Stimulated activated naive CD8-positive, alpha-beta T cell treated with anti-CD3 and anti-CD28 coated beads, Interleukin-15, amount 100 ng/mL, for 72 hours (primary cell): ENCODE data around the gene SPTBN5.

ENCODE experiments used
- ATAC-seq: fragments of 150-1000 bp; cut with Tn5 transposase; 2 replicates; pipeline ENCODE4 v1.10.0; 2021; ENCODE audit warnings: mild to moderate bottlenecking, moderate library complexity
- DNase-seq, 2 donors: peaks; one replicate each; pipeline ENCODE4 v3.0.0; 2021 to 2022
- H3K27ac Mint-ChIP-seq, 2 donors: one replicate each; pipeline ENCODE4 v1.8.0; 2022; ENCODE audit warnings: mild to moderate bottlenecking in 2 of 2, mixed read lengths in 2 of 2, moderate library complexity in 2 of 2
- H3K27me3 Mint-ChIP-seq: one replicate; pipeline ENCODE4 v1.8.0; 2022; ENCODE audit warnings: mixed read lengths
- H3K4me1 Mint-ChIP-seq: one replicate; pipeline ENCODE4 v1.8.0; 2022; ENCODE audit warnings: mild to moderate bottlenecking, mixed read lengths
- H3K4me3 Mint-ChIP-seq, 2 donors: one replicate each; pipeline ENCODE4 v1.8.0; 2022; ENCODE audit warnings: mild to moderate bottlenecking in 2 of 2, mixed read lengths in 2 of 2, moderate library complexity in 1 of 2
- H3K9me3 Mint-ChIP-seq, 2 donors: one replicate each; pipeline ENCODE4 v1.8.0; 2022; ENCODE audit warnings: mixed read lengths in 2 of 2

Gene SPTBN5

DNA sequence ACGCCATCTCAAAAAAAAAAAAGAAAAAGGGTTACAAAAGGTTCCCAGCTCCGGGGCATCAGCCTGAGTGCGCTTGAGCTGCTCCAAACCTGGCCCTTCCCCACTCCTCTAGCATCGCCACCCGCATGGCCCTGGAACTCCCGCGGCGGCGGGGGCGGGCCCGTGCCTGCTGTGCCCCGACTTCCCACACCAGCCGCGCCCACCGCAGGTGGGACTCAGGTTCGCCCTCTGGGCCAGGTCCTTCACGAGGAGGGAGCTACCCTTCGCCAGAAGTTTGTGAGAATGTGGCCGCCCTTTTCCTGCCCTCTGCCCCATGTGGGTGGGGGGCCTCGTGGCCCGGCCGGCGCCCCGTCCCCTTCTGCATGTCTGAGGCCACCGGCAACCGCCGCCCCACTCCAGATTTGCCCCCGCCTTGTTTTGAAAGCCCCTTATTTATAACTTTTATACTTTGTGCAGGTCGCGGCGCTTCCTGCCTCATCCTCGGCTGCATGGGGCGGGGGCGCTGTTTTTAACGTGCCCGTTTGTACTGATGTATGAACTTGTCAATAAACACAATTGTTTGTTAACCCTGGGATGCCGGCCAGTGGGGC, 66.5 kb downstream of the SPTBN5 start:
- peak; percentile 23 to 26 for DNase-seq
- H3K4me1 Mint-ChIP-seq: peaks cover 51% of the 10 kb centered on the region
- peak overlapping the region; percentile 82 to 88 for H3K4me3 Mint-ChIP-seq
- H3K27me3 Mint-ChIP-seq: no peaks in the 10 kb centered on the region
- peak overlapping the region in 1 of 2 donors; percentile 55 for H3K27ac Mint-ChIP-seq
- peak; percentile 16 for ATAC-seq
- no peaks in the 10 kb centered on the region for H3K9me3 Mint-ChIP-seq

DNA sequence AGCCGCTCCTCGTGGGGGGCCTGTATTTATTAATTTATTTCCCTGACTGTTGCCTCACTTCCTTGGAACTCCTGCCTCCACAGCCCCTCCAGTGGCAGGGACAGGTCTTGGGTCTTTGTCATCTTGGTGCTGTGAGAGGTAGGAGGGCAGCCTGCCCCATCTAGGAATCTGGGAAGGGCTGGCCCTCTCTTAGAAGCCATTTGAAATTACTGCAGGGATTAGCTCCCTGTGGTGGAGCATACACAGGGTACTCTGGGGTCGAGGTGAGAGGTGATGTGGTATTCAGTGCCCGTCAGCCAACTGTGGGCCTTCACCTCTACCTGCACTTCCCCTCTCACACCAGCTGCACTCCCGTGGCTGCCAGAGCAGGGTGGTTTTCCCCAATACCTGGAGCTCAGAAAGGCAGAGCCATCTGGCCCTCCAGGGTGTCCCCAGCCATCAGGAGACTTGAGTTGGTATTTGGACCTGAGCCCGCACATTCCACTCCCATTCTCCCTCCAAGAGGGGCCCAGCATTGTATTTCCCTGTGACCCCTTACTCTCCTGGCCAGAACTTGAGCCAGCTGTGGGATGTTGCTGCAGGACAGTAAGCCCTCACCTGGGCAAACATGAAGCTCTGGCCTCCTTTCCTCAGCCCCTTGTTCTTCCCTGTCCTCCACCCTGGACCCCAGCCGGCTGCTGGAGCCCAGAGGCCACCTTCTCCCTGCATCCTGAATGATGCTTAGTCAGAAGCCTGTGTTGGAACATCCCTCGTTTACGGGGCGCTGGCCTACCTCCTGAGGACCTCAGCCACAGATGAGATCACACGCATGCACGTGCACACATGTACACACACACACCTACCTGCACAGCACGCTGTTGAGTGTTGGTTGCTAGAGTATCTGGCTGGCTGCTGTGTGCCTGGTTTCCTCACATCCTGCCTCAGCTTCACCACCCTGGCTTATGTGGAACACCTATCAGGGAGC, 68.0 kb downstream of the SPTBN5 start:
- Mint-ChIP-seq H3K27ac (peak overlapping the region in 1 of 2 donors; percentile 71), H3K27me3 (no peaks in the 10 kb centered on the region), H3K9me3 (no peaks in the 10 kb centered on the region), H3K4me1 (peaks cover 36% of the 10 kb centered on the region), H3K4me3 (peak overlapping the region; percentile 35 to 36)
- DNase-seq: no peak
- ATAC-seq: no peak

DNA sequence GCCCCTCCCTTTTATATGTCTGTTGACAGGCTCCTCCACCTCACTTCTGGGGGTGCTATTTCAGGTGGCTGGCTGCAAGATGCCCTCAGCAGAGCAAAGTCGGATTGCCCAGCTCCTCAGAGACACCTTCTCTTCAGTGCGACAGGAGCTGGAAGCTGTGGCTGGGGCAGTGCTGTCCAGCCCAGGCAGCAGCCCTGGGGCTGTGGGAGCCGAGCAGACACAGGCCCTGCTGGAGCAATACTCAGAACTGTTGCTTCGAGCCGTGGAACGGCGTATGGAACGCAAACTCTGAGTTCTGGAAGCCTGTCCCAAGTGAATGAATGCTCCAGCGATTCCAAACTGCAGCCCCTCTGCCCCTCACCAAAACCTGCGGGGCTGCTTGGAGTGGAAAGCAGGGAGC, 68.7 kb downstream of the SPTBN5 start:
- DNase-seq (no peak), ATAC-seq (no peak)
- Mint-ChIP-seq H3K4me3 (no peak overlapping the region), H3K9me3 (no peaks in the 10 kb centered on the region), H3K4me1 (peaks cover 29% of the 10 kb centered on the region), H3K27ac (no peak overlapping the region), H3K27me3 (no peaks in the 10 kb centered on the region)

DNA sequence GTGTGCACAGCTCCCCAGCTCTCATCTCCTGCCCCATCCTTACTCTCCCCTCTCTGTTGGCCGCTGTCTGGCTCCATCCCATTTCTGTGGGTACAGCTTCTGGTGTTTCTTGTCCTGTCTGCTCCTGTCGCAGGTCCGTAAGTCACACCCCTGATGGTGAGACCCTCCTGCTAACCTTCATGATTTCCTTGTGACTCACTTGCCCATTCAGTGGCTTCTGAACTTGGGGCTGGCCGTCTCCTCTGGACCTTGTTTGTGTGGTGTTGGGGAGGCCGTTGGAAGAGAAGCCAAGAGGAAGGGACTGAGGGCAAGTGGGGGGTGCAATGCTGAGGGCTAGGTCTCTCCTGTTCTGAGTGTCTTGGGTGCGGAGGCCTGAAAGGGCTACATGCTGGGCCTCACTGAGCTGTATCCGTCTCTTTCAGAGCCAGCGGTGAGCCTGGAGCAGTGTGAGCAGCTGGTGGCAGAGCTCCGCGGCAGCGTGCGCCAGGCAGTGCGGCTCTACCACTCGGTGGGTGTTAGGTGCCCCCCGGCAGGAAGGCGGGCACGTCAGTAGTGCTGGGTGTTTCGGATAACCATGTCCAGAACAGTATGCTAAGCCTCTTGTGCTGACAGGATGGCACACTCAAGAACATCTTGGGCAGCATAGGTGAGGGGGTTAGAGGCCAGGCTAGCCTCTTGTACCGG, 69.6 kb downstream of the SPTBN5 start:
- no peak for ATAC-seq
- Mint-ChIP-seq H3K4me1 (peaks cover 20% of the 10 kb centered on the region), H3K9me3 (no peaks in the 10 kb centered on the region)

DNA sequence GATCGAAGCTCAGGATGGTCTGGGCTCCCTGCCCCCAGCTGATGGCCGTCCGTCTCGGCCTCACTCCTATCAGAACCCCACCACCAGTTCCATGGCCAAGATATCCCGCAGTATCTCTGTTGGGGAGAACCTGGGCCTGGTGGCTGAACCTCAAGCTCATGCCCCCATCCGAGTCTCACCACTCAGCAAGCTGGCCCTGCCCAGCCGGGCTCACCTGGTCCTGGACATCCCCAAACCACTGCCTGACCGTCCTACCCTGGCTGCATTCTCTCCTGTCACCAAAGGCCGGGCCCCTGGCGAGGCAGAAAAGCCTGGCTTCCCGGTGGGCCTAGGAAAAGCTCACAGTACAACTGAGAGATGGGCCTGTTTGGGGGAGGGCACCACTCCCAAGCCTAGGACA, 70.4 kb downstream of the SPTBN5 start:
- no peak for DNase-seq

More for the DNA sequence above, 69.6 kb downstream of the SPTBN5 start:
- Mint-ChIP-seq H3K27me3 (no peaks in the 10 kb centered on the region), H3K27ac (peak overlapping the region in 1 of 2 donors; percentile 37), H3K4me3 (no peak overlapping the region)
- no peak for DNase-seq

DNA sequence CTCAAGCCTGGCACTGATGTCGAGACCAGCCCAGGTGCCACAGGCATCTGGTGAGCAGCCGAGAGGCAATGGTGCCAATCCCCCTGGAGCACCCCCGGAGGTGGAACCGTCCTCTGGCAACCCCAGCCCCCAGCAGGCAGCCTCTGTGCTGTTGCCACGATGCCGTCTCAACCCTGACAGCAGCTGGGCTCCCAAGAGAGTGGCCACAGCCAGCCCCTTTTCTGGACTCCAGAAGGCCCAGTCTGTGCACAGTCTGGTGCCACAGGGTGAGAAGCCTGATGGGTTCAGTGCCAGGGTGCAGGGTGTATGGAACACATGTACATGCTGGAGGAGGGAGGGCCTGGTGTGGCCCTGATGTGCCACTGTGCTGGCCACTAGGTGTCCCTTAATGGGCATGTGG, 70.9 kb downstream of the SPTBN5 start:
- H3K27ac Mint-ChIP-seq: no peak overlapping the region
- ATAC-seq (no peak), DNase-seq (no peak)
- no peaks in the 10 kb centered on the region for H3K9me3 Mint-ChIP-seq
- peaks cover 10% of the 10 kb centered on the region for H3K4me1 Mint-ChIP-seq
- H3K27me3 Mint-ChIP-seq: no peaks in the 10 kb centered on the region
- no peak overlapping the region for H3K4me3 Mint-ChIP-seq

More for the DNA sequence above, 70.4 kb downstream of the SPTBN5 start:
- Mint-ChIP-seq H3K9me3 (no peaks in the 10 kb centered on the region), H3K4me3 (no peak overlapping the region), H3K27me3 (no peaks in the 10 kb centered on the region), H3K27ac (no peak overlapping the region), H3K4me1 (peaks cover 13% of the 10 kb centered on the region)
- ATAC-seq: no peak

DNA sequence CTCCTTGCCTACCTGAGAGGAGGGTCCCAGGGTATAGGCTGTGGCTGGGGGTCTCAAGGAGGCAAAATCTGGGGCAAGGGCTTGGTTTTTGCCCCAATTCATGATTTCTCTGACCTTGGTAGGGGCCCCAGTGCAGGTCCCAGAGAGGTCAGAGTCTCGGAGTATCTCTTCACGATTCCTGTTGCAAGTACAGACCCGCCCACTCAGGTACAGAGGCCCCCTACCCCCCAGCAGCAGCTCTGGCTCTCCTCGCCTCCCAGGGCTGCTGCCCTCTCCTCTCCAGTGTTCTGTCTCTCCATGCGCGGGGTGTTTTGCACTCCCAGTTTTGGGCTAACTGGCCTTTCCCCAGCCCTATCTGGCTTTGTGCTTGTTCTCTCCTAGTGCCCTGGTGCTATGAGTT, 71.4 kb downstream of the SPTBN5 start:
- Mint-ChIP-seq H3K27ac (no peak overlapping the region), H3K9me3 (no peaks in the 10 kb centered on the region), H3K4me1 (peaks cover 6% of the 10 kb centered on the region), H3K4me3 (no peak overlapping the region), H3K27me3 (no peaks in the 10 kb centered on the region)
- DNase-seq (no peak), ATAC-seq (no peak)

DNA sequence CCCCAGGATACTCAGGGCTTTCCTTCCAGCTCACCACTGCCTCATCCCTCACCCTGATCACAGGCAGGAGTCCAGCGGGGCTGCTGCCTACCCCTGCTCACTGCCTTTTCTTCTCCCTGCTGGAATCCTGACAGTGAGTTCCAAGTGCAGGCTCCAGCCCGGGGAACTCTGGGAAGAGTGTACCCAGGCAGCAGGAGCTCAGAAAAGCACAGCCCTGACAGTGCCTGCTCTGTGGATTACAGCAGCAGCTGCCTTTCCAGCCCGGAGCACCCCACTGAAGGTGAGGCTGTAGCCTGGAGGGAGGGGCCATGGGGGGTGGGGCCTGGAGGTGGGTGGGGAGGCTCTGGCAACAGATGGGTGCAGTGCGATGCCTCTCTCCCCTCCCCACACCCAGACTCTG, 72.0 kb downstream of the SPTBN5 start:
- Mint-ChIP-seq H3K27ac (no peak overlapping the region), H3K4me1 (peaks cover 6% of the 10 kb centered on the region), H3K27me3 (no peaks in the 10 kb centered on the region), H3K4me3 (no peak overlapping the region), H3K9me3 (no peaks in the 10 kb centered on the region)
- no peak for ATAC-seq
- no peak for DNase-seq

DNA sequence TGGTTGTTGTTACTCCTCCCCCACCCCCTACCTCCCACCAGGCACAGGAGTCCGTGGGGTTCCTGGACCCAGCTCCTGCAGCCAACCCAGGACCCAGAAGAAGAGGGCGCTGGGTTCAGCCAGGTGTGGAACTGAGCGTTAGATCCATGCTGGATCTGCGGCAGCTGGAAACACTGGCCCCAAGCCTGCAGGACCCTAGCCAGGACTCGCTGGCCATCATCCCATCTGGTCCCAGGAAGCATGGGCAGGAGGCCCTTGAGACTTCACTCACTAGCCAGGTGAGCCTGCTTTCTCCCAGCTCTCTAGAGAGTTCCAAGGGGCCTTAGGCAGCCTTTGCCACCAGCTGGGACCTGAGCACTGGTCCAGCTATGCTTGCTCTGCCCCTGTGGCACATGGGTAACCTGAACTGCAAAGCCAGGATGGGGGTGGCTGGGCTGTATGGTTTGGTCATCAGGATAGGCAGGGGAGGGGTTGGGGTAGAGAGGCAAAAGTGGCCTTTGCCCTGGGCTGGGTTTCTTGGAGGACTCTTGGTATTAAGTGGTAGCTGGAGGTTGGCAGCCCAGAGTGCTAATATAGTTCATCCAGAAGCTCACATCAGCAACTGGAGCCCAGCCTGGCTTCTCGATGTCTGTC, 72.9 kb downstream of the SPTBN5 start:
- no peak overlapping the region for H3K27ac Mint-ChIP-seq
- no peaks in the 10 kb centered on the region for H3K27me3 Mint-ChIP-seq
- no peak for ATAC-seq
- H3K4me3 Mint-ChIP-seq: no peak overlapping the region
- no peaks in the 10 kb centered on the region for H3K9me3 Mint-ChIP-seq
- DNase-seq: no peak
- H3K4me1 Mint-ChIP-seq: no peaks in the 10 kb centered on the region

DNA sequence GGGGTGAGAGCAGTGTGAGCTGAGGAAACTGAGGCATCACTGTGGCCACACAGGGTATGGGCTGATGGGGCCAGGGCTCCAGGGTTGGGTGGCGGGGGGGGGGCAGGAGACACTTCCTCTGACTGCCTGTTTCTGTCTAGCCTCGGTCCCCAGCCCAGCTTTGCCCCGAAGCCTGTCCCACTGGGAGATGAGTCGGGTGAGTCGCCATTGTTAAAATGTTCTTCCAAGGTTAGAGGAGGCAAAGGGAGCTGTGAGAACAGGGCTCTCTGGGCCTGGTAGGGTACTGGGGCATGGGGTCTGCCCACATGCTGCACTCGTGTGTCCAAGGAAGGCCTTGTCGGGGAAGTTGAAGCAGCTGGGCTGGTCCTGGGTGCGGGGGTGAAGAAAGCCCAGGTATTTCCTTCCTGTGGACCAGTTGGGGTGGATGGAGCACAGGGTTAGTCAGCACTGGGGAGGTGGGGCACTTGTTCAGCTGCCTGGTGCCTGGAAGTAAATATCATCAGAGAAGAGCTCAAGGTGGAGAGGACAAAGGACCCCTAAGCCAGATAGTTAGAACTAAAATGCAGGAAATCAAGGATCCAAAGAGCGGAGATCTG, 74.3 kb downstream of the SPTBN5 start:
- no peaks in the 10 kb centered on the region for H3K4me1 Mint-ChIP-seq
- H3K27ac Mint-ChIP-seq: no peak overlapping the region
- H3K4me3 Mint-ChIP-seq: no peak overlapping the region
- ATAC-seq: no peak
- H3K27me3 Mint-ChIP-seq: no peaks in the 10 kb centered on the region
- H3K9me3 Mint-ChIP-seq: no peaks in the 10 kb centered on the region
- DNase-seq: no peak

DNA sequence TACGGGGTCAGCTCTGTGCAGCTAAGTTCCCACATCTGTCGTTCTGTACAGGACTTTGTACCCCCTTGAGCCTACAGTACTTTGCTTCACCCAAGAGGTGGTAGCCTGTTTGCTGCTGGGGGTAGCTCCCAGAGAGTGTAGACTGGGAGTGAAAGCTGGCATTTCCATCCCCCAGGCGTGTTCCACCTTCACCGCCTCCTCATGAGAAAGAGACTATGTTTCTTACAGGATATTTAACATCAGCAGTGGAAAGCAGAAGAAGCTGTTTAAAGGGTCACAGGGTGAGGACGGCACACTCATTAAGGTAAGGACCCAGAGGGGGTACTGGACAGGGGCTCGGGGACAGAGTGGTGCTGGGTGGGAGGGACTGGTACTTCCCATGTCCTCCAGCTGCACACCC, 76.1 kb downstream of the SPTBN5 start:
- Mint-ChIP-seq H3K27me3 (no peaks in the 10 kb centered on the region), H3K4me3 (no peak overlapping the region), H3K9me3 (no peaks in the 10 kb centered on the region), H3K4me1 (no peaks in the 10 kb centered on the region), H3K27ac (no peak overlapping the region)
- DNase-seq: no peak
- no peak for ATAC-seq

DNA sequence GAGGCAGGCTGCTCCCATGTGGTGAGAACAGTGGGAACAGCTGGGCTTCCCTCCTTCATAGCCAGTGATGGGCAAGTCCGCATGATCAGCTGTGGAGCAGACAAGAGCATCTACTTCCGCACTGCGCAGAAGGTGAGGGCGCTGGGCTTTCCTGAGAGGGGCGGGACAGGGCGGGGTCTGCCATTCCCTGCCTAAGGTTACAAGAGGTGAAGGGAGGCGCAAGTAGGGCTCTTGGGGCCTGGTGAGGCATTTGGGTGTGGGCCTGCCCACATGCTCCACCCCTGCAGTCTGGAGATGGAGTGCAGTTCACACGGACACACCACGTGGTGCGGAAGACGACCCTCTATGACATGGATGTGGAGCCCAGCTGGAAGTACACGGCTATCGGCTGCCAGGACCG, 76.5 kb downstream of the SPTBN5 start:
- Mint-ChIP-seq H3K4me3 (no peak overlapping the region), H3K27me3 (no peaks in the 10 kb centered on the region), H3K4me1 (no peaks in the 10 kb centered on the region)

DNA sequence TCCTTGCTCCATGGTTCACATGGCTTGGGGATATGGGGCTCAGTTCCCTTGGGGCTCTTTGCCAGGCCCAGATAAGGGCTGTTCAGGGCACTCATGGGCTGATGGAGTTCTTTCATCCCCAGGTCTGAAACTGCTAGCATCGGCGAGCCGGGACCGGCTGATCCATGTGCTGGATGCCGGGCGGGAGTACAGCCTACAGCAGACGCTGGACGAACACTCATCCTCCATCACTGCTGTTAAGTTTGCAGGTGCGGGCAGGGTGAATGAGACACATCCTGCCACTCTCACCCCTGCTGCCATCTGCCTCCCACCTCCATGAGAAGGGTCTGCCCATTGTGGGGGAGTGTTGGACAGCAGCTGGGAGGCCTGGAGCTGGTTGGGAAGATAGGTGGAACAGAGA, 77.1 kb downstream of the SPTBN5 start:
- no peak for ATAC-seq
- H3K27ac Mint-ChIP-seq: no peak overlapping the region

More for the DNA sequence above, 76.5 kb downstream of the SPTBN5 start:
- Mint-ChIP-seq H3K9me3 (no peaks in the 10 kb centered on the region), H3K27ac (no peak overlapping the region)
- ATAC-seq (no peak), DNase-seq (no peak)

DNA sequence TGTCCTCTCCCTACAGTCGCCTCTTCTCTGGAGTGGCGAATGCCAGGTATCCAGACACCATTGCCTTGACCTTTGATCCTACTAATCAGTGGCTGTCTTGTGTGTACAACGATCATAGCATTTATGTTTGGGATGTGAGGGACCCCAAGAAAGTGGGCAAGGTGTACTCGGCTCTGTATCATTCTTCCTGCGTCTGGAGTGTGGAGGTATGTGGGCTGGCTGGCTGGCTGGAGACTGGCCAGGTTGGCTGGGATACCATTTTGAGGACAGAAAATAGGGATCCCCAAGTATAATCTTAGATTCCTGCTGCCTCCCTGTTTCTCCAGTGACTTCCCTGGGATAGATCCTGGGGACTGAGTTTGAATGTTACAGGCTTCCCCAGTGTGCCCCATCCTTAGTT, 79.3 kb downstream of the SPTBN5 start:
- H3K4me3 Mint-ChIP-seq: no peak overlapping the region
- no peak overlapping the region for H3K27ac Mint-ChIP-seq
- ATAC-seq: no peak

More for the DNA sequence above, 77.1 kb downstream of the SPTBN5 start:
- Mint-ChIP-seq H3K4me3 (no peak overlapping the region), H3K4me1 (no peaks in the 10 kb centered on the region), H3K27me3 (no peaks in the 10 kb centered on the region), H3K9me3 (no peaks in the 10 kb centered on the region)
- no peak for DNase-seq

DNA sequence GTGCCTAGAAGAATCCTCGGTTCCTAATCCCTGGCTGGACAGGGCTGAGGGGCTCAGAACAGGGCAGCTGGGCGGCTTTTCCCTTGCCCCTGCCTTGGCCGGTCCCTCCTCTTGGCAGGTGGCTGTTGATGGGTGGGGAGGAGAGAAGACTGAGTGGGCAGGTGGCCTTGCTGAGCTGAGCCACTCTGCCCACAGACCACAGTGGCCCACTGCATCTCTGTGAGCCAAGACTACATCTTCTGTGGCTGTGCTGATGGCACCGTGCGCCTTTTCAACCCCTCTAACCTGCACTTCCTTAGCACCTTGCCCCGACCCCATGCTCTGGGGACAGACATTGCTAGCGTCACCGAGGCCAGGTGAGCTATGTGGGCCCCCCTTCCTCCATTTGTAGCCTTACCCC, 80.4 kb downstream of the SPTBN5 start:
- Mint-ChIP-seq H3K27ac (peak overlapping the region in 1 of 2 donors; percentile 49), H3K4me3 (no peak overlapping the region), H3K9me3 (no peaks in the 10 kb centered on the region), H3K4me1 (peaks cover 11% of the 10 kb centered on the region), H3K27me3 (no peaks in the 10 kb centered on the region)
- no peak for DNase-seq
- no peak for ATAC-seq

More for the DNA sequence above, 79.3 kb downstream of the SPTBN5 start:
- Mint-ChIP-seq H3K4me1 (peaks cover 8% of the 10 kb centered on the region), H3K27me3 (no peaks in the 10 kb centered on the region), H3K9me3 (no peaks in the 10 kb centered on the region)
- DNase-seq: no peak
